ENCODE measurements around the gene PAQR5. TPM values are rescaled to one million over a fixed set of nuclear protein-coding genes. Genes with fewer than 3 reads are reported as not detected.
"Not testable (repeated sequence)": the region's sequence is repeated elsewhere in the genome, so short reads cannot be mapped to it uniquely, and the experiment has no call there.

Gene PAQR5
- total RNA-seq, 2 experiments from 2014 or later: not detected

- H3K36me3 Mint-ChIP-seq; CTCF ChIA-PET; H3K4me3 Mint-ChIP-seq; DNase-seq; ATAC-seq; H3K4me1 Mint-ChIP-seq; H3K9me3 Mint-ChIP-seq (ENCODE audit: low read depth); H3K27ac Mint-ChIP-seq: not testable (repeated sequence)
- H3K27me3 Mint-ChIP-seq: peaks cover 11% of the 10 kb centered on the region
Observed at GRCh38 chr15:69339214-69339543, 40.5 kb downstream of the PAQR5 start.

GRCh38 chr15:69340243-69340900, 41.7 kb downstream of the PAQR5 start:
- peaks cover 11% of the 10 kb centered on the region for H3K27me3 Mint-ChIP-seq
- CTCF ChIA-PET: no interaction called here
- ATAC-seq: no peak
- no peak overlapping the region for H3K4me3 Mint-ChIP-seq
- peaks cover 2% of the 10 kb centered on the region for H3K4me1 Mint-ChIP-seq
- H3K27ac Mint-ChIP-seq: no peak overlapping the region
- H3K9me3 Mint-ChIP-seq (ENCODE audit: low read depth): no peaks in the 10 kb centered on the region
- no peak for DNase-seq
- H3K36me3 Mint-ChIP-seq: no peaks in the 10 kb centered on the region

- H3K27me3 Mint-ChIP-seq: peaks cover 11% of the 10 kb centered on the region
Observed at GRCh38 chr15:69341356-69341755, 42.6 kb downstream of the PAQR5 start.

GRCh38 chr15:69342460-69343076, 43.9 kb downstream of the PAQR5 start:
- peaks cover 2% of the 10 kb centered on the region for H3K4me1 Mint-ChIP-seq
- H3K27ac Mint-ChIP-seq: no peak overlapping the region
- H3K27me3 Mint-ChIP-seq: peaks cover 11% of the 10 kb centered on the region
- ATAC-seq: no peak
- no peaks in the 10 kb centered on the region for H3K9me3 Mint-ChIP-seq (ENCODE audit: low read depth)
- no peak for DNase-seq
- no peak overlapping the region for H3K4me3 Mint-ChIP-seq
- CTCF ChIA-PET: no interaction called here
- H3K36me3 Mint-ChIP-seq: no peaks in the 10 kb centered on the region

More at GRCh38 chr15:69341356-69341755, 42.6 kb downstream of the PAQR5 start:
- no peaks in the 10 kb centered on the region for H3K9me3 Mint-ChIP-seq (ENCODE audit: low read depth)
- no peak overlapping the region for H3K4me3 Mint-ChIP-seq
- CTCF ChIA-PET: no interaction called here
- ATAC-seq: no peak
- H3K36me3 Mint-ChIP-seq: no peaks in the 10 kb centered on the region
- peaks cover 2% of the 10 kb centered on the region for H3K4me1 Mint-ChIP-seq
- DNase-seq: no peak
- H3K27ac Mint-ChIP-seq: no peak overlapping the region

GRCh38 chr15:69343133-69343532, 44.4 kb downstream of the PAQR5 start:
- no peaks in the 10 kb centered on the region for H3K9me3 Mint-ChIP-seq (ENCODE audit: low read depth)
- DNase-seq (no peak), ATAC-seq (no peak)
- H3K4me3 Mint-ChIP-seq: no peak overlapping the region
- H3K27ac Mint-ChIP-seq: no peak overlapping the region
- H3K36me3 Mint-ChIP-seq: no peaks in the 10 kb centered on the region
- CTCF ChIA-PET: no interaction called here
- peaks cover 2% of the 10 kb centered on the region for H3K4me1 Mint-ChIP-seq
- H3K27me3 Mint-ChIP-seq: peaks cover 11% of the 10 kb centered on the region

- Mint-ChIP-seq H3K4me1 (no peaks in the 10 kb centered on the region), H3K36me3 (no peaks in the 10 kb centered on the region), H3K4me3 (no peak overlapping the region), H3K27ac (no peak overlapping the region), H3K9me3 (ENCODE audit: low read depth) (no peaks in the 10 kb centered on the region), H3K27me3 (peaks cover 11% of the 10 kb centered on the region)
- CTCF ChIA-PET: interaction anchor here (0.6 kb wide), 1 partner anchor 23 kb away, joined by 3 read pairs; no protein-coding TSS in a partner anchor
- no peak for DNase-seq
- ATAC-seq: no peak
Observed at GRCh38 chr15:69344238-69344637, 45.5 kb downstream of the PAQR5 start.

- Mint-ChIP-seq H3K4me1 (no peaks in the 10 kb centered on the region), H3K27me3 (peaks cover 11% of the 10 kb centered on the region), H3K27ac (no peak overlapping the region), H3K36me3 (no peaks in the 10 kb centered on the region), H3K4me3 (no peak overlapping the region), H3K9me3 (ENCODE audit: low read depth) (no peaks in the 10 kb centered on the region)
- CTCF ChIA-PET: no interaction called here
- ATAC-seq: no peak
- no peak for DNase-seq
Observed at GRCh38 chr15:69346112-69346511, 47.4 kb downstream of the PAQR5 start.

GRCh38 chr15:69351333-69351732, 52.6 kb downstream of the PAQR5 start:
- Mint-ChIP-seq H3K27me3 (no peaks in the 10 kb centered on the region), H3K4me1 (no peaks in the 10 kb centered on the region), H3K9me3 (ENCODE audit: low read depth) (no peaks in the 10 kb centered on the region), H3K27ac (no peak overlapping the region), H3K4me3 (no peak overlapping the region), H3K36me3 (no peaks in the 10 kb centered on the region)
- CTCF ChIA-PET: no interaction called here
- no peak for DNase-seq
- ATAC-seq: no peak

- Mint-ChIP-seq H3K9me3 (ENCODE audit: low read depth) (no peaks in the 10 kb centered on the region), H3K36me3 (no peaks in the 10 kb centered on the region), H3K4me3 (no peak overlapping the region), H3K4me1 (no peaks in the 10 kb centered on the region), H3K27me3 (no peaks in the 10 kb centered on the region), H3K27ac (no peak overlapping the region)
- ATAC-seq: no peak
- DNase-seq: no peak
- CTCF ChIA-PET: no interaction called here
Observed at GRCh38 chr15:69351884-69352283, 53.2 kb downstream of the PAQR5 start.

- Mint-ChIP-seq H3K27ac (no peak overlapping the region), H3K9me3 (ENCODE audit: low read depth) (no peaks in the 10 kb centered on the region), H3K4me3 (no peak overlapping the region), H3K27me3 (peaks cover 3% of the 10 kb centered on the region), H3K4me1 (no peaks in the 10 kb centered on the region), H3K36me3 (no peaks in the 10 kb centered on the region)
- CTCF ChIA-PET: no interaction called here
- ATAC-seq (no peak), DNase-seq (no peak)
Observed at GRCh38 chr15:69357773-69358771, 59.4 kb downstream of the PAQR5 start.

- no peak overlapping the region for H3K4me3 Mint-ChIP-seq
- H3K36me3 Mint-ChIP-seq: no peaks in the 10 kb centered on the region
- H3K27ac Mint-ChIP-seq: no peak overlapping the region
- no peak for ATAC-seq
- peaks cover 5% of the 10 kb centered on the region for H3K27me3 Mint-ChIP-seq
- no peaks in the 10 kb centered on the region for H3K9me3 Mint-ChIP-seq (ENCODE audit: low read depth)
- CTCF ChIA-PET: no interaction called here
- H3K4me1 Mint-ChIP-seq: no peaks in the 10 kb centered on the region
- DNase-seq: no peak
Observed at GRCh38 chr15:69358850-69359249, 60.1 kb downstream of the PAQR5 start.

- CTCF ChIA-PET: no interaction called here
- no peak overlapping the region for H3K27ac Mint-ChIP-seq
- no peak overlapping the region for H3K4me3 Mint-ChIP-seq
- ATAC-seq (no peak), DNase-seq (no peak)
- H3K9me3 Mint-ChIP-seq (ENCODE audit: low read depth): no peaks in the 10 kb centered on the region
- no peaks in the 10 kb centered on the region for H3K4me1 Mint-ChIP-seq
- H3K36me3 Mint-ChIP-seq: no peaks in the 10 kb centered on the region
- H3K27me3 Mint-ChIP-seq: peaks cover 5% of the 10 kb centered on the region
Observed at GRCh38 chr15:69359722-69360121, 61.0 kb downstream of the PAQR5 start.

- CTCF ChIA-PET: no interaction called here
- H3K4me3 Mint-ChIP-seq: no peak overlapping the region
- H3K27ac Mint-ChIP-seq: no peak overlapping the region
- H3K9me3 Mint-ChIP-seq (ENCODE audit: low read depth): no peaks in the 10 kb centered on the region
- no peaks in the 10 kb centered on the region for H3K4me1 Mint-ChIP-seq
- no peak for ATAC-seq
- DNase-seq: no peak
- peaks cover 5% of the 10 kb centered on the region for H3K27me3 Mint-ChIP-seq
- H3K36me3 Mint-ChIP-seq: no peaks in the 10 kb centered on the region
Observed at GRCh38 chr15:69360642-69361041, 61.9 kb downstream of the PAQR5 start.

GRCh38 chr15:69367236-69367635, 68.5 kb downstream of the PAQR5 start:
- no peak for ATAC-seq
- Mint-ChIP-seq H3K27me3 (peaks cover 27% of the 10 kb centered on the region), H3K27ac (no peak overlapping the region), H3K36me3 (no peaks in the 10 kb centered on the region), H3K4me3 (no peak overlapping the region), H3K9me3 (ENCODE audit: low read depth) (no peaks in the 10 kb centered on the region), H3K4me1 (no peaks in the 10 kb centered on the region)
- CTCF ChIA-PET: interaction anchor here (0.7 kb wide), 1 partner anchor 23 kb away, joined by 3 read pairs; no protein-coding TSS in a partner anchor
- DNase-seq: no peak
